GM10847 (cell line): ENCODE results near the gene AGPAT2.

Source experiments
- POLR2A ChIP-seq: IDR thresholded peaks from 2 replicates; pipeline ENCODE4 v1.6.1; 2011; ENCODE audit not compliant: insufficient read length; ENCODE audit errors: extremely low read depth

The AGPAT2 gene

DNA sequence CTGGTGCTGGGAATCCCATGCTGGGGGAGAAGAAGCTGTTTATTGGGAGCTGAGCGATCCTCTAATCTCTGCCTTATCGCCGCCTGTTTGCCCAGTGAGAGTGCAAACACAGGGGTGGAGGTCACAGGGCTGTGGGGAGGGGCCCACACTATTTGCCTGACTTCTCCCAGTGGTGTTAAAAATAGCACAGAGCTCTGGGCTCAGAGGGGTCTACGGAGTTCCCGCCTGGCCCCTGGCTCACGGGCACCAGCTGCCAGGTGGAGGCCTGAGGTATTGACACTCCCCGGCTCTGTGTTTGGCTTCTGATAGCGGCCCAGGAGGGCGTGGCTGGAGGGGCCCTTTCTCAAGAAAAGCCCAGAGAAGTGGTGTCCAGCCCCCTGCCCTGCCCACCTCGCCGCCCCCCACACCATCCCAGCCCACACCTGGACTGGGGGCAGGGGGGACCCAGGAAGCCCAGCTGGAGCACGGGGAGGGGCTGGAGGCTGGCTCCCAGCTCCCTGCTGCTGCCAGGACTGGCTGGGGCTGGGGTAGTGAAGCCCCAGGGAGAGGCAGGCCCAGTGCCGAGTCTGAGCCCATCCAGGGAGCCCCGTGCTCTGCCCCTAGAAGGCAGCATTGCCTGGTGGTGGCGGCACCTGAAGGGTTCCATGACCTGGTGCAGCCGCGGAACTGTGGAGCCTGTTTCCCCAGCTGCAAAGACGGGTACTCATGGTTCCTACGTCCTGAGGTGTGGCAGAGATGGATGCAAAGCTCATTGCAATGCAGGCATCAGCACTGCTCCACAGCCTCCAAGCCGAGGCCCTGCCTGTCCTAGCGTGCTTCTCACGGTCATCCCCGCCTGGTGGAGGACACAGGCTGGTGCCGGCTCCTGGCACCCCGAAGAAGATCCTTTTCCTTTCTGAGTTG is 60.3 kb downstream of the AGPAT2 start:
- no peak for TF ChIP-seq POLR2A

DNA sequence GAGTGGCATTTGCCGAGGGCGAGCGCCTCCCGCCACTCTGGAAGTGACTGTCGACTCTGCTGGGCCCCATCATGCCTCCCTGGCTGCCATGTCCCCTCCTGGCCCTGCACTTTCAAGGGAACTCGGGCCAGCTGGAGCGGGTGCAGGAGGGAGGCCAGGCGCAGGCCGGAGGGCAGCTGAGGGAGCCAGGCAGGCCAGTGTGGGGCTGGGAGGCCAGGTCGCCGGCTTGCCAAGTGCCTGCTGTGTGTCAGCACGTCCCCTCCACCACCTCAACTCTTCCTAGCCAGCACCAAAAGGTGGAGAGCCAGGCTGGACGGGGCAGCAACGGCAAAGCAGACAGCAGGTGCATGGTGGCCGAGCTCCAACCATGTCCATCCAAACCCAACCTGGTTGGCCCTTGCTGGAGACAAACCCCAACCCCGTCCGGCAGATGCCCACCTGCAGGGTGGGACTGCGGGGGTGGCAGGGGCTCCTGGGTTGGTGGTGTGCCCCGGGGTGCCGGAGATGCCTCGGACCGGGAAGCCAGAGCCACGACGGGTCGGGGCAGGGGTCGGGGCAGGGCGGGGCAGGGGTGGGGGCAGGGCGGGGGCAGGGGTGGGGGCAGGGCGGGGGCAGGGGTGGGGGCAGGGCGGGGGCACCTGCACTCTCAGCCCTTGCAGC is 61.1 kb downstream of the AGPAT2 start:
- TF ChIP-seq POLR2A: no peak

DNA sequence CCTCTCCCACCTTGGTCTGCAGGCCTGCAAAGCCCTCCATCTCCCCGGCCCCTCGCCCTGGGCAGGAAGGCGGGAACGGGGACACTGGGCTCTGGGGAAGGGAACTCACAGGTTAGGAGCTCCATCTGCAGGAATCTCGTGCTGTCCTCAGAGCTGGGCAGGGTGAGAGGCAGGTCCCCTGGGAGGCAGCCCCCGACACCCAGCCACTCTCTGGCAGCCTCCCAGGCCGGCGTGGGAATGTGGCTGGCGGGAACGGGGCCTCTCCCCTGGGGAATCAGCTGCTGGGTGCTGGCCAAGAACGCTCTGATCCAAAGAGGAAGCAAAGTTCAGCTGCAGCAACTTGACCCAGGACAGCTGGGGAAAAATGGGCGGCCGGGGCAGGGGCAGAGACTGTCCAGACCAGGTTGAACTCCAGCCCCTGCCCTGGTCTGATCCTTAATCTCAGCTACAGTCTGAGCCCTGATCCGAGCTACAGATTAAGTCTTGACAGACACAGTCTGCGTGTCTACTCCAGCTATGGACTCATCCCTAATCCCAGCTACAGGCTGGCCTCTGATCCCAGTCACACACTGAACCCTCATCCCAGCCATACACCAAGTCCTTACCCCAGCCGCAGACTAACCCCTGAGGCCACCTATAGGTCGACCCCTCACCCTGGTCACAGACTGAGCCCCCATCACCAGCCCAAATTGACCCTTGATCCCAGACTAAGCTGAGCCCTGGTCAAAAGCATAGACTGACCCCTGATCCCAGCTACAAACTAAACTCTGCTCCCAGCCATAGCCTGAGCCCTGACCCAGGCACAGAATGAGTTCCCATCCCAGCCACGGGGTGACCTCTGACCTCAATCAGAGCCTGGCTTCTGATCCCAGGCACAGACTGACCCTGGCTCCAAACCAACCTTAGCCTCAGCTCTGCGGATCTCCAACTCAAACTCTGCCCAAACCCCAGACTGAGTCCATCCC is 61.9 kb downstream of the AGPAT2 start:
- TF ChIP-seq POLR2A: no peak

DNA sequence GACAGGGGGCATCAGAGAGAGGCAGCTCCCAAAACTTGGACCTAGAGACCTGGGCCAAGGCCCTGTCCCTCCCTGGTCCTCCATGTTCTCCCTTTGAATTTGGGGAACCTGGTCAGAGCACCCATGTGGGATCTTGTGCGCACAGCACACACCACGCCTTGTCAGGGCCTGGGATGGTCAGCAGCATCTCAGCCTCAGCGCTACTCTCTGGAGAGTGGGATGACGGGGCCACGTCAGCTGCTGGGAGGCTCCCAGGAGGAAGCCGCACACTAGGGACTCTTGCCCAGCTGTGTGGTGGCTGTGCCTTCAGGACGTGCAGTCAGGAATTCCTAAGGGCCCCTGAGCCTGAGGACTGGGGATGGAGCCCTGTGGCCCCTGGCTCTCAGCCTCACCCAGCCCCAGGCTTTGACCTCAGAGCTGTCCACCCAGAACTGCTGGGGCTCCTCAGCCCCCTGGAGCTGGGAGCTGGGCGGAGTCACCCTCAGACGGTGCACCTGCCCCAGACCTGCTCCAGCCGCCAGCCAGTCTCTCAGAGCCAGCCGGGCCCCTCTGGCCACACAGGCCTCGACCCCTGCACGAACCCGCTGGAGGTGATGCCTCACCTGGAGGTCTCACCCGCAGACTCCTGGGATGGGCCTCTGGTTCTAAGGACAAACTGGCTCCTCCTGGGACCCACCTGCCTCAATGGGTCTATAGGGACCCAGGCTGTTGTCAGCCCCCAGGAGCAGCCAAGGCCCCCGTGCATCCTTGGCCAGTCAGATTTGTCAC is 62.9 kb downstream of the AGPAT2 start:
- no peak for TF ChIP-seq POLR2A

DNA sequence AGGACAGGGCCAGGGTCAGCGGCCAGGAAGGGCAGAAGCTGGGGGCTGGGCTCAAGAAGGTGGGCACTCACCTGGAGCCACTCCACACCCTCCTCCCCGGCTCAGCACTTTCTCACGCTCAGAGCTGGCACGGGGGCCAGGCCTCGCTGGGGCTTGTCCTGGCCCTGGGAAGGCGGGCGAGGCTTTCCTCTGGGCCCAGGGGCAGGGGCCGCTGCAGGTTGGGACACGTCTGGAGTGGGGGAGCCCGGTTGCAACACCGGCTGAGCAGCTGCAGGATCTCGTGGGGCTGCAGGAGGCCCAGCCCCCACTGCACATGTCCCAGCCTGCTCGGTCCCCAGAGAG is 63.4 kb downstream of the AGPAT2 start:
- TF ChIP-seq POLR2A: no peak
